ENCODE results near the gene CLDN25. TPM values are rescaled to one million over a fixed set of nuclear protein-coding genes. Genes with fewer than 3 reads are reported as not detected.

CLDN25 gene
- total and polyA plus RNA-seq, 8 donors, result not detected

DNA sequence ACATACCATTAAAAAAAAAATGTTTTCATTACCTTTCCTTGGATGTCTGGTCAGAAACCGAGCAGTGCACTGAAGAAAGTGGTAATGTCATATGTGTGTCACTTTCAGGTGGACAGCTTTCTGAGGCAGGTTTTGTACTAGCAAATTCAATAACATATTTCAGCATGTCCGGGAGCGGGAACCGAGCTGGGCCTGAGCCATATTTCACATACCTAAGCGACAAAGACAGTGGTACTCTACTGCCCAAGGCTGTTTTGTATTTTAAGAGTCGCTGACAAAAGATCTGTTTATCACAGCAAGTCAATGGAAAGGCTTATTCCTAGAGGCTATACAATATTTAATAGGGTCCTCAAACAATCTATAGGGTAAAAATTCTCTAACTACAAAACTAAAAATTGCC is 38.0 kb downstream of the CLDN25 start:
- no peak overlapping the region for H3K4me3 ChIP-seq
- no peaks in the 10 kb centered on the region for H3K27me3 ChIP-seq
- no peak overlapping the region for H3K27ac ChIP-seq
- TF ChIP-seq, protein P1, sequence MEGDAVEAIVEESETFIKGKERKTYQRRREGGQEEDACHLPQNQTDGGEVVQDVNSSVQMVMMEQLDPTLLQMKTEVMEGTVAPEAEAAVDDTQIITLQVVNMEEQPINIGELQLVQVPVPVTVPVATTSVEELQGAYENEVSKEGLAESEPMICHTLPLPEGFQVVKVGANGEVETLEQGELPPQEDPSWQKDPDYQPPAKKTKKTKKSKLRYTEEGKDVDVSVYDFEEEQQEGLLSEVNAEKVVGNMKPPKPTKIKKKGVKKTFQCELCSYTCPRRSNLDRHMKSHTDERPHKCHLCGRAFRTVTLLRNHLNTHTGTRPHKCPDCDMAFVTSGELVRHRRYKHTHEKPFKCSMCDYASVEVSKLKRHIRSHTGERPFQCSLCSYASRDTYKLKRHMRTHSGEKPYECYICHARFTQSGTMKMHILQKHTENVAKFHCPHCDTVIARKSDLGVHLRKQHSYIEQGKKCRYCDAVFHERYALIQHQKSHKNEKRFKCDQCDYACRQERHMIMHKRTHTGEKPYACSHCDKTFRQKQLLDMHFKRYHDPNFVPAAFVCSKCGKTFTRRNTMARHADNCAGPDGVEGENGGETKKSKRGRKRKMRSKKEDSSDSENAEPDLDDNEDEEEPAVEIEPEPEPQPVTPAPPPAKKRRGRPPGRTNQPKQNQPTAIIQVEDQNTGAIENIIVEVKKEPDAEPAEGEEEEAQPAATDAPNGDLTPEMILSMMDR (IDR thresholded peaks at IDR 0.05), result no peak
- H3K9me3 ChIP-seq, result no peaks in the 10 kb centered on the region
- 93 to 94% methylated on average over 6 of the region's 6 CpGs for WGBS, 2 donors
- no peaks in the 10 kb centered on the region for H3K4me1 ChIP-seq
- no peak for DNase-seq
- intact Hi-C loops (cut with DNase I), result no loop called here
- ATAC-seq, result no peak
- FAIRE-seq, result no peak
- H3K36me3 ChIP-seq, result peaks cover 0 to 4% (median 0%) of the 10 kb centered on the region in 3 donors

DNA sequence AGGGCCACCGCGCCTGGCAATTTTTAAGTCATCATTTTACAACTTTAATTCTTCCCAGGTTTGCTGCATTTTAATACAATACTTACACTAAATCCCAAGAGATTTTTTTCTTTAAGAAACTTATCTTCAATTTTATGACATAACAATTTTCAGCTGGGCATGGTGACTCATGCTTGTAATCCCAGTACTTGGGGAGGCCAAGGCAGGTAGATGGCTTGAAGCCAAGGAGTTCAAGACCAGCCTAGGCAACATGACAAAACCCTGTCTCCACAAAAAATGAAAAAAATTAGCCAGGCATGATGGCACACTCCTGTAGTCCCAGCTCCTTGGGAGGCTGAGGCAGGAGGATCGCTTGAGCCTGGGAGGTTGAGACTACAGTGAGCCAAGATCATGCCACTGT is 38.8 kb downstream of the CLDN25 start:
- TF ChIP-seq, protein P1 (IDR thresholded peaks at IDR 0.05), result no peak
- Histone ChIP-seq H3K9me3 (no peaks in the 10 kb centered on the region), H3K36me3 (peaks cover under 1 to 4% (median 4%) of the 10 kb centered on the region in 3 donors), H3K27me3 (no peaks in the 10 kb centered on the region), H3K4me1 (no peaks in the 10 kb centered on the region), H3K4me3 (no peak overlapping the region), H3K27ac (no peak overlapping the region)
- no peak for FAIRE-seq
- DNase-seq, result no peak
- intact Hi-C loops (cut with DNase I), result no loop called here
- 98 to 100% methylated on average over 3 of the region's 3 CpGs for WGBS, 2 donors
- no peak for ATAC-seq

GRCh38 chr11:113827477-113827876 is 47.9 kb downstream of the CLDN25 start:
- H3K4me3 ChIP-seq, result no peak overlapping the region
- peaks cover 0 to 10% (median 3%) of the 10 kb centered on the region in 3 donors for H3K36me3 ChIP-seq
- 94 to 99% methylated on average over 3 of the region's 3 CpGs for WGBS, 2 donors
- FAIRE-seq (no peak), ATAC-seq (no peak), DNase-seq (no peak)
- H3K27me3 ChIP-seq, result no peaks in the 10 kb centered on the region
- intact Hi-C loops (cut with DNase I), result no loop called here
- no peaks in the 10 kb centered on the region for H3K9me3 ChIP-seq
- H3K4me1 ChIP-seq, result no peaks in the 10 kb centered on the region
- TF ChIP-seq, protein P1 (IDR thresholded peaks at IDR 0.05), result no peak
- no peak overlapping the region for H3K27ac ChIP-seq

DNA sequence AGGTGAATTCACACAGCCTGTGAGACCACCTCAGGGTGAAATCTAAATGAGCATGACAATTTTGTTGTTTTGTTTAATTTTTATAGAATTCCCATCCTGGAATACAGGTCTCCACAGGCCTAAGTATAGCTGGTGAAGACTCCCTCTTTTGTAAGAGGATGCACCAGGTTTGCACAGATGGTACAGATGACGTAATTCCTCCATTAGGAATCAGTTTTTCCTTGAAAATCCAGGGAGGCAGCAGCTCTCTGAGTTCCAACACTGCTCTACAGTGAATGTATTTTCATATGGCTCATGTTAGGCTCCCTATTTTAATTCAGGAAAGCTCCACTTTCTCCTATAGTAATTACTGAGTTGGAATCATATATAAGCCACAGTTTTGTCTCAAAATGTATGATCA is 48.6 kb downstream of the CLDN25 start:
- Histone ChIP-seq H3K27me3 (no peaks in the 10 kb centered on the region), H3K4me3 (no peak overlapping the region), H3K9me3 (no peaks in the 10 kb centered on the region), H3K36me3 (peaks cover 0 to 6% (median 3%) of the 10 kb centered on the region in 3 donors), H3K4me1 (no peaks in the 10 kb centered on the region), H3K27ac (no peak overlapping the region)
- TF ChIP-seq, protein P1 (IDR thresholded peaks at IDR 0.05), result no peak
- 82 to 93% methylated on average over 1 of the region's 1 CpG for WGBS, 2 donors
- DNase-seq, result no peak
- intact Hi-C loops (cut with DNase I), result no loop called here
- ATAC-seq, result no peak
- FAIRE-seq, result no peak

DNA sequence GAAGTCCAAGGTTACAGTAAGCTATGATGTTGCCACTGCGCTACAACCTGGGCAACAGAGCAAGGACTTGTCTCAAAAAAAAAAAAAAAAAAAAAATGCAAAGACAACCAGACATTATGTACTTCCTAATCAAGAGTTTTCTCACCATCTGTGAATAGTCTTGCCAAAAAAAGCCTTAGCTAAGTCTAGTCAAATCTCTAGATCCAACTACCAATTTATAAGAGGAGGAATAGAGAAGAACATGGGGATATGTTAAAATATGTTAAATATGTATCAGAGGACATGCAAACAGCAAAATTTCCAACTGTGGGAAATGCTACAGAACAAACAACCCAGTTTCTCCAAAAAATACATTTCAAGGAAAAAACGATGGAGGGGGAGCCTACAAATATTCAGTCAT is 50.2 kb downstream of the CLDN25 start:
- no peak for DNase-seq
- TF ChIP-seq, protein P1 (IDR thresholded peaks at IDR 0.05), result no peak
- Histone ChIP-seq H3K4me1 (no peaks in the 10 kb centered on the region), H3K4me3 (no peak overlapping the region), H3K27ac (no peak overlapping the region), H3K36me3 (peaks cover 0 to 6% (median 5%) of the 10 kb centered on the region in 3 donors), H3K27me3 (no peaks in the 10 kb centered on the region), H3K9me3 (no peaks in the 10 kb centered on the region)
- WGBS, 2 donors, result 79 to 89% methylated on average over 2 of the region's 2 CpGs
- FAIRE-seq, result no peak
- ATAC-seq, result no peak
- intact Hi-C loops (cut with DNase I), result no loop called here

Other genes starting within 250 kb of the CLDN25 start
- under 1 TPM; 0.19 to 1.00 (median 0.46) TPM for gene TMPRSS5, start 73.5 kb upstream of the CLDN25 start, total RNA-seq
- gene TMPRSS5, start 73.5 kb upstream of the CLDN25 start, polyA plus RNA-seq, result 1 to 10 TPM; 1.1 TPM
- gene ZW10, start 6.1 kb upstream of the CLDN25 start, total RNA-seq, result 1 to 10 TPM; 6.5 to 8.2 (median 7.2) TPM
- 1 to 10 TPM; 2.8 to 5.7 TPM for gene ZW10, start 6.1 kb upstream of the CLDN25 start, polyA plus RNA-seq
- 10 to 100 TPM in 3 of 6 donors, 1 to 10 TPM in 3; 6.3 to 16.6 (median 9.8) TPM for gene USP28, start 95.8 kb downstream of the CLDN25 start, total RNA-seq
- gene USP28, start 95.8 kb downstream of the CLDN25 start, polyA plus RNA-seq, result 1 to 10 TPM; 3.2 to 4.2 TPM
- not detected for gene HTR3B, start 125.0 kb downstream of the CLDN25 start, total RNA-seq
- not detected for gene HTR3B, start 125.0 kb downstream of the CLDN25 start, polyA plus RNA-seq
- gene HTR3A, start 195.3 kb downstream of the CLDN25 start, total RNA-seq, result 1 to 10 TPM in 2 of 6 donors, under 1 TPM in 4; 0.23 to 4.9 (median 0.70) TPM
- 1 to 10 TPM in 1 of 2 donors, under 1 TPM in 1; 0.16 to 1.2 TPM for gene HTR3A, start 195.3 kb downstream of the CLDN25 start, polyA plus RNA-seq

All from pancreas (tissue), 10 donors.